Glomerular visceral epithelial cell (primary cell): ENCODE measurements around the gene EPSTI1.

Experiments
- DNase-seq: peaks from one replicate; pipeline ENCODE4 v3.0.0-alpha.2; 2016; ENCODE audit errors: extremely low spot score

The EPSTI1 gene

DNA sequence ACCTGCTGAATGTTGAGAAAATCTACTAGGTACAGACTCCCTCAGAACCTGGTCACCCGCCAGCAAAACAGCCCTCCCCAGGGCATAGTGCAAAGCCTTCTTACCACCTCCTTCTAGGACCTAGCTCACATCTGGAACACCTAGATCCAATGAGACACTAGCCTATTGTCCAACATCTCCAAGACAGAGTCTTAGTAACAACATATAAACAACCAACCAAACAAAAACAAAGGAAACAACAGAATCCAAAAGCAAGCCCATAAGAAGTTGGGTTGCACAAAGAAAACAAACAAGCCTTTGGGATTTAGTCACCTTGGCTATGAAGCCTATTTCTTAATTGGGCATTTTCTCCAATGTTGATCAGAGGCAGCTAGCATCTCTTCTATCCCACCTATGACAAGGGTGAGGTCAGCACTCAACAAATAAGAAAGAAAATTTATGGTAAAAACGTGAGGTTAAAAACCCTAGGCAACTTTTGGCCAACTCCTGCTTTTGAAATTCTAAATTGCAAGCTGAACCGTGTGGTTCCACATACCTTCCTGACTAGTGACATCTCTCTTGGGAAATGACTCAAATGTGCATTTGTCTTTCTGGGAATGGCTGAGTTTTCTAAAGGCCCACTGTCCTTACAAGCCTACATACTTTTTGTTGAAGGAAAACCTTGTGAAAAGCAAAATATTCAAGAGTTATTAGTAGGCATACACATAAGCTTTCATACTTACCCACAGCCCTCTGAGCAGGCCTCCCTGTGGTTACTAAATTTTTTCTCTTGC is 144.0 kb downstream of the EPSTI1 start:
- no peak for DNase-seq

DNA sequence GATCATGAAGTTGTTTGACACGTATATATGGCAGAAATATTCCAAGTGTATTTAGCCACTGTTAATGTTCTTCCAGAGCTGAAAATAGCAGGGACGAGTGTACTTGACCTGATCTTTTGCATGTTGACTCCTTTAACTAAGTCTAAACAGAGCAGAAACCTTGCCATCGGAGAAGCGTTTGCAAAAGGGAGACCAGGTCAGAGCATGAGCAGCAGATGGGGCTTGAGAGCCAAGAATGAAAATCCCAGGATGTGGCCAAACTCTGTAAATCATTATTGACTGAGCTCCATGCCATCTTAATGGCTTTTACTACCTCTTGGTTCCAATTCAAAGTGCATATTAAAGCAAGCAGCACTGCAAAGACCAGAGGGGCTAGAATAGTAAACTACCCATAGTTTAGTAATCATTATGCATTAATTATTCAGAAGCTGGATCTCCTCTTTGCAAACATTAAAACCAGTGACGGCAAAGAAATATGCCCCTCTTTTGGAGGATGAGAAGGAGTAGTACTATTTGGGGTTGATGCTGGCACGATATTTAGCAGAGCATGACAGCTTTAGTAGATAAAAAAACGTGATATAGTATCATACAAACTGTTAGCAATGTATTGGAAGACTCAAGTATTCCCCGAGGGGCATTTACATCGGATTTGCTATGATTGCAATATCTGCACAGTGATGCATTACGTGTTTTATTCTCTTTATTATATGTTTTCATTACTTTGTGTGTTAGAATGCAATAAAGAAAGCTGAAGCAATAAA is 154.9 kb downstream of the EPSTI1 start:
- peak; percentile 75 for DNase-seq
